ENCODE measurements around the gene SLC6A1. TPM values are rescaled to one million over a fixed set of nuclear protein-coding genes. Genes with fewer than 3 reads are reported as not detected.

SLC6A1 gene
- total RNA-seq, 1 experiment from 2014 or later: not detected

GRCh38 chr3:10974746-10975375 is 17.7 kb upstream of the SLC6A1 start:
- H2BK120ac ChIP-seq (ENCODE audit: low read depth, low read length, poor library complexity, severe bottlenecking): no peak overlapping the region
- no peaks in the 10 kb centered on the region for H3K79me2 ChIP-seq (ENCODE audit: insufficient read depth, low read length)
- H4K91ac ChIP-seq (ENCODE audit: insufficient read length, low read depth, low read length): no peak overlapping the region
- H2BK15ac ChIP-seq (ENCODE audit: low read depth, low read length): no peak overlapping the region
- H3T11ph ChIP-seq (ENCODE audit: low read length): no peak overlapping the region
- no peak overlapping the region for H2BK12ac ChIP-seq (ENCODE audit: insufficient read length, low read depth, low read length)
- H3K4ac ChIP-seq (ENCODE audit: low read depth, low read length): no peak overlapping the region
- H3K27ac ChIP-seq (ENCODE audit: insufficient read length, low read depth, low read length): no peak overlapping the region
- no peaks in the 10 kb centered on the region for H4K20me1 ChIP-seq (ENCODE audit: control insufficient read depth, insufficient read depth, insufficient read length)
- no peaks in the 10 kb centered on the region for H3K23me2 ChIP-seq (ENCODE audit: insufficient read length, low read depth, low read length, poor library complexity, severe bottlenecking)
- H3K79me1 ChIP-seq (ENCODE audit: insufficient read depth, low read depth, low read length, poor library complexity, severe bottlenecking): no peaks in the 10 kb centered on the region
- H2BK20ac ChIP-seq (ENCODE audit: low read depth, low read length, poor library complexity, severe bottlenecking): no peak overlapping the region
- no peaks in the 10 kb centered on the region for H3K27me3 ChIP-seq (ENCODE audit: insufficient read depth, low read length)
- Mint-ChIP-seq H3K27ac (no peak overlapping the region), H3K9me3 (no peaks in the 10 kb centered on the region), H3K27me3 (ENCODE audit: low read depth) (peaks cover 12% of the 10 kb centered on the region), H3K4me3 (no peak overlapping the region), H3K36me3 (ENCODE audit: insufficient read depth in 1 of 3, low read depth in 3 of 3) (no peaks in the 10 kb centered on the region; a peak in 1 of 7 replicates), H3K4me1 (peaks cover 20 to 28% of the 10 kb centered on the region in 2 experiments)
- no peak overlapping the region for H4K5ac ChIP-seq (ENCODE audit: insufficient read length, low read depth, low read length)
- H3K56ac ChIP-seq (ENCODE audit: insufficient read length, low read depth, low read length): no peak overlapping the region
- peaks cover 13% of the 10 kb centered on the region; the same call in 1 of the 2 replicates for H3K4me1 ChIP-seq (ENCODE audit: insufficient read depth, low read length)
- no peak overlapping the region for H3K9ac ChIP-seq (ENCODE audit: extremely low read depth, insufficient read length, low read length)
- H3K23ac ChIP-seq (ENCODE audit: insufficient read length, low read depth, low read length): no peak overlapping the region
- no peak overlapping the region for H3K4me2 ChIP-seq (ENCODE audit: insufficient read depth, insufficient read length, low read length)
- no peak for DNase-seq
- H3K14ac ChIP-seq (ENCODE audit: insufficient read depth, low read length): no peak overlapping the region
- H4K8ac ChIP-seq (replicated peaks; ENCODE audit: insufficient read length, low read depth, low read length): no peak overlapping the region
- no peak overlapping the region for H3K18ac ChIP-seq (ENCODE audit: insufficient read length, low read depth, low read length)
- whole genome bisulfite sequencing (ENCODE audit: extremely low coverage, insufficient read length, low lambda C conversion rate): no CpG with 5 or more reads among the region's 7 CpGs
- no peaks in the 10 kb centered on the region for H3K9me3 ChIP-seq (ENCODE audit: control insufficient read depth, low read depth, low read length)
- H2AFZ ChIP-seq (ENCODE audit: low read length): no peak overlapping the region
- H2AK5ac ChIP-seq (ENCODE audit: insufficient read length, low read length): no peak overlapping the region
- no peak overlapping the region for H2BK5ac ChIP-seq (ENCODE audit: insufficient read length, low read length)
- no peak for TF ChIP-seq CTCF (conservative IDR thresholded peaks at IDR 0.05)
